Activated T-helper 1 cell treated with Interleukin-2 at 50 U/mL for 16 hours (primary cell): ENCODE results near the gene ATP5PD.
A peak's percentile ranks its signal among the peaks of the same experiment; 100 is the strongest.
"Not testable (repeated sequence)": the region's sequence is repeated elsewhere in the genome, so short reads cannot be mapped to it uniquely, and the experiment has no call there.

ENCODE experiments used
- DNase-seq: peaks from one replicate; pipeline ENCODE4 v3.0.0-alpha.2; 2020; ENCODE audit warnings: low read depth

The ATP5PD gene

GRCh38 chr17:75051941-75052340 is 5.2 kb upstream of the ATP5PD start:
- DNase-seq, result no peak

- DNase-seq, result no peak
Observed at GRCh38 chr17:75049706-75050105, 2.9 kb upstream of the ATP5PD start.

- no peak for DNase-seq
Observed at GRCh38 chr17:75049057-75049456, 2.3 kb upstream of the ATP5PD start.

DNA sequence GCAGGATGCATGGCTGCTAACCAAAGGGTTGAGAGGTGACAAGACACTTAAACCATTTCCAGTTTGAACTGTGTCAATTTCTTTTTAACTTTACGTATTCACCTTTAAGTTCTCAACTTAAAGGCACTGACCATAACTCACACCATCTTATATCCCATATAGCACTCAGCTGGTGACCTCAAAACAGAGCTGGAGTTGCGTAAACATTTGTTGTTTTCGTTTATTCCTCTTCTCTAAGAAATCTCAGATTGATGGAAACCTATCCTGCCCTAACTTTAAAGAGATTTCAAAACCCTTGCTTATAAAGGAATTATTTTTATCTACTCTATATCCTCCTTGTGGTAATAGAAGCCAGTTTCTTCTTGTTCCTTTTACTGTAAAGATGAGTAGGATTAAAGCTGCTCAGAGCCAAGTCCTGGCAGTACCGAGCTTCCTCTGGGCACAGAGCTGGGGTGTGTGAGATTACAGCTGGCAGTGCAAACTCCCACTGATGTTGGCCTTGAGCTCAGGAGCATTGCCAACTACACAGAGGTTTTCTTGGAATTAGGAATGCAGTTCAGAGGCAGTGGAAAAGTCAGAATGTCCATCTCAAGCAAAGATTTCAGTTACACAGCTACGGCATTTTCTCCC is 1.6 kb upstream of the ATP5PD start:
- no peak for DNase-seq

- no peak for DNase-seq
Observed at GRCh38 chr17:75047398-75048098, 779 bp upstream of the ATP5PD start.

DNA sequence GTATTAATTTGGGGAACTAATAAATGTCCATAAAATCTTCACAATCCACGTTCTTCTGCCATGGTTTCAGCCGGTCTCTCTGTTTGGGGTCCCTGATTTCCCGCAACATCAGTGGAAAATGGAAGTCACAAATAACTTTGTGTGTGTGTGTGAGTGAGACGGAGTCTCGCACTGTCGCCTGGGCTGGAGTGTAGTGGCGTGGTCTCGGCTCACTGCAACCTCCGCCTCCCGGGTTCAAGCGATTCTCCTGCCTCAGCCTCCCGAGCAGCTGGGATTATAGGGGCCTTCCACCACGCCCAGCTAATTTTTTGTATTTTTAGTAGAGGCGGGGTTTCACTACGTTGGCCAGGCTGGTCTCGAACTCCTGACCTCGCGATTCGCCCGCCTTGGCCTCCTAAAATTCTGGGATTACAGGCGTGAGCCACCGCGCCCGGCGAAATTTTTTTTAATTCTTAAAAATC is 793 bp downstream of the ATP5PD start:
- DNase-seq, result not testable (repeated sequence)

DNA sequence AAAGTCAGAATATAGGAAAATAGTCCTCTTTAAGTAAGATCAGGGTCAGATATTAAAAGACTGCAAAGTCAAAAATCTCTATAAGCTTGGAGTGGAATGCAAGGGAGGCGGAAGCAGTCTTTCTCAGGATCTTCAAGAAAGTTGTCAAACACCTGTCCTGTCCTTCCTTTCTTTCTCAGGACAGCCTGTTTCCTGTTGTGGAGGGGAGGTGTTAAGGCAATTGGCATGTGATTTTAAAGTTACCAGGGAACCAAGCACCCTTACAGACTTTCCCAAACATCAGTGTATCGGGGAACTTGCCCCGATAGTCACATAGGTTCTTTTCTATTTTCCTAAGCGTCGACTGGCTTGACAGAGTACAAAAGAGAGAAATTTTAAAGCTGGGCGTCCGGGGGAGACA is 2.1 kb downstream of the ATP5PD start:
- DNase-seq, result no peak

- DNase-seq, result not testable (repeated sequence)
Observed at GRCh38 chr17:75043789-75044188, 3.0 kb downstream of the ATP5PD start.

DNA sequence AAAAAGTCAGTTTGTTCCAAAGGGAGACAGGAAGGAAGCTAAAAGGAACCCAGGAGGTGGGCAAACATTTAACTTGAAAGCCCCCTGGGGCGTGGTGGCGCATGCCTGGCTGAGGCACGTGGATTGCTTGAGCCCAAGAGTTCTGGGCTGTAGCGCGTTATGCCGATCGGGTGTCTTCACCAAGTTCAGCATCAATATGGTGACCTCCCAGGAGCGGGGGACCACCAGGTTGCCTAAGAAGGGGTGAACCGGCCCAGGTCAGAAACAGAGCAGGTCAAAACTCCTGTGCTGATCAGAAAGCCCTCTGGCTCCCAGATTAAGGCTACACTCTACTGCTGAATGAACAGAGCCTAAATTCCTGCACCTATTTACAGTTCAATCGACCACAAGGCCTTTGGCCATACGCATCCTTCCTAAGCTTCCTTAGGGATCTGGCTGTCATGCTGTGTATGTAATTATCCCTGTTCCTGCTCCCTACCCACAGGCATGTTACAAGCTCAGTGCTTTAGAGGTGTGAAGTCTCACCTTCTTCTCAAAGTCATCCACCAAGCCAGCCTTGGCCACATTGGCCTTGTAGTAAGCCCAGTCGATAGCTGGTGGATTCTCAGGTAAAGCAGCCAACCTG is 5.0 kb downstream of the ATP5PD start:
- no peak for DNase-seq

DNA sequence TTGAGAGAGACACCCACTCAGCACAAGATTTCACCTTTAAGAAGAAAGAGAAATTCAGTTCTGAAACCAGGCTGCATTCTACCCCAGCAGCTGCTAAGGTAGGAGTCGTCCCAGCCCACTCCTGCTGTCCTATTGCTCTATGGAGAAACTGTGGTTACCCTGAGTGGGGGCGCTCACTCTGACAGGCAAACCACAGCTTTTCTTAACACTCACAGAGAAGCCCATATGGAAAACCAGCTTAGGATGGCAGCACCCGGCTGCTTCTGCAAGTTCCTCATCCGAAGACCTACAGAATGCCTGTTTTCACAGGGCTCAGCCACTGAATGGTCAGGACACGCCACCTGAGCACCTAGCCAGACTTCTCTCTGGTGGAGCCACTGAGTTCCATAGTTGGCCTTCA is 7.5 kb downstream of the ATP5PD start:
- DNase-seq, result no peak

DNA sequence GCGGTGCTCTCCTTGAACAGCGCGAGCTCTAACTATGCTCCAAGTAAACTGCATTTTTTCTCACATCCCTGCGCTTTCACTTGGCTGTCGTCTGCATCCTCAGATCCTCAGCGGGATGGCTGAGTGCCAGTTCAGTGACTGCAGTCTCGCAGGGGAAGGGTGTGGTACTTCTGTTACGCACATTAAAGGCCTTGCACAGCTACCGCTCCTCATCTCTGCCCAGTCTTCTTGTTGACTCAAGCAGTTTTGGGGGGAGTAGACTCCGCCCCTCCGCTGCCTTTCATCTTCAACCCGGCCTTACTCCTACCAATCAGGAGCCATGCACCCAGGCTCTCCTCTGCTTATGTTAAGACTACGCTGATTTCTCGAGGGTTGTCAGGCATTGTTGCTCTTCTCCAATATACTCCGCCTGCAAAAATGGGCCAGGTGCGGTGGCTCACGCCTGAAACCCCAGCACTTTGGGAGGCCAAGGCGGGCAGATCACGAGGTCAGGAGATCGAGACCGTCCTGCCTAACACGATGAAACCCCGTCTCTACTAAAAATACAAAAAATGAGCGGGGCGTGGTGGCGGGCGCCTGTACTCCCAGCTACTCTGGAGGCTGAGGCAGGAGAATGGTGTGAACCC is 10.0 kb downstream of the ATP5PD start:
- peak; percentile 85 for DNase-seq

GRCh38 chr17:75034236-75034908 is 12.4 kb downstream of the ATP5PD start:
- DNase-seq, result peak; percentile 59

- peak; percentile 66 for DNase-seq
Observed at GRCh38 chr17:75033346-75034235, 13.2 kb downstream of the ATP5PD start.

GRCh38 chr17:75032720-75033280 is 14.0 kb downstream of the ATP5PD start:
- DNase-seq, result no peak

DNA sequence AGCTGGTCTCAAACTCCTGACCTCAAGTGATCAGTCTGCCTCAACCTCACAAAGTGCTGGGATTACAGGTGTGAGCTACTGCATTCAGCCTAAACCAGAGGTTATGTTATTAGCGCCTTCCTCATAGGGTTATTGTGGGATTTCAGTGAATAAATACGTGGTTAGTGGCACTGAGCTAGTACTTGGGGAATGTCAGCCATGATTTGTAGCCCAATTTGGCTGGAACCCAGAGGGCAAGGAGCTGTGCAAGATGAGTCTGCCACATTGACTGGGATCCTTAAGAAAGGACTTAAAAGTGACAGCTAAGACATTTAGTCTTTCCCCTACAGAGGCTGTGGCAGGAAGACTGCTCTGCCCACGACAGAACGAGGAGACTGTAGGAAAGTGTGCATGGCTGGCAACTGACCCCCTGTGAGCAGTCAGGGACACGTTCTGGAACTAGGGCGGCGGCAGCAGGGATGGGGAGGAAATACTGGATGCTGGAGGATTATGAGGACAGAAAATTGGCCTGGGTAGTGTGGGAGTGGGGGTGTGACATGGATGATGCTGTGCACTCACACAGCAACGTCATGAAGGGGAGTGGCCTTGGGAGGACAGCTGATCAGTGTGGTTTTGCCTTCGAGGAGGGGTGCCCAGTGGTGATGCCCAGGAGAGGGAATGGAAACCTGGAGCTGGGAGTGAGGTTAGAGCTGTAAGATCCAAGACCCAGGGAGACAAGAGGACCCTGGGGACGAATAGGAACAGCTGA is 14.6 kb downstream of the ATP5PD start:
- no peak for DNase-seq

- no peak for DNase-seq
Observed at GRCh38 chr17:75030161-75030560, 16.6 kb downstream of the ATP5PD start.

DNA sequence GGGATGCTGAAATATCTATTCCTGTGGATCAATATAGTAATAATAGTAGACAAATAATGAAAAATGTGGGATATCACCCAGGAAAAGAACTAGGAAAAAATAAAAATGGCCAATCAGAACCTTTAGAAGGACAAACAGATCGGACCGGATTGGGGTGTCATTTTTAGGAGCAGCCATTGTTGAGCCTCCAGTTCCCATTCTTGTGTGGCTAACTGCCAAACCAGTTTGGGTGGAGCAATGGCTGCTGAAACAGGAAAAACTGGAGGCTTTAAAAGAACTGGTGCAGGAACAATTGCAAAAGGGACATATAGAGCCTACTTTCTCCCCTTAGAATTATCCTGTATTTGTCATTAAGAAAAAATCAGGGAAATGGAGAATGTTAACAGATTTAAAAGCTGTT is 20.1 kb downstream of the ATP5PD start:
- DNase-seq, result not testable (repeated sequence)

DNA sequence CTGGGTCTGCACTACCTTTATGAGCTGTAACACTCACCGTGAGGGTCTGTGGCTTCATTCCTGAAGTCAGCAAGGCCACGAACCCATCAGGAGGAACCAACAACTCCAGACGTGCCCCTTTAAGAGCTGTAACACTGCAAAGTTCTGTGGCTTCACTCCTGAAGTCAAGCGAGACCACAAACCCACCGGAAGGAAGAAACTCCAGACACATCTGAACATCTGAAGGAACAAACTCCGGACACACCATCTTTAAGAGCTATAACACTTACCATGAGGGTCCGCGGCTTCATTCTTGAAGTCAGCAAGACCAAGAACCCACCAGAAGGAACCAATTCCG is 21.4 kb downstream of the ATP5PD start:
- DNase-seq, result not testable (repeated sequence)

DNA sequence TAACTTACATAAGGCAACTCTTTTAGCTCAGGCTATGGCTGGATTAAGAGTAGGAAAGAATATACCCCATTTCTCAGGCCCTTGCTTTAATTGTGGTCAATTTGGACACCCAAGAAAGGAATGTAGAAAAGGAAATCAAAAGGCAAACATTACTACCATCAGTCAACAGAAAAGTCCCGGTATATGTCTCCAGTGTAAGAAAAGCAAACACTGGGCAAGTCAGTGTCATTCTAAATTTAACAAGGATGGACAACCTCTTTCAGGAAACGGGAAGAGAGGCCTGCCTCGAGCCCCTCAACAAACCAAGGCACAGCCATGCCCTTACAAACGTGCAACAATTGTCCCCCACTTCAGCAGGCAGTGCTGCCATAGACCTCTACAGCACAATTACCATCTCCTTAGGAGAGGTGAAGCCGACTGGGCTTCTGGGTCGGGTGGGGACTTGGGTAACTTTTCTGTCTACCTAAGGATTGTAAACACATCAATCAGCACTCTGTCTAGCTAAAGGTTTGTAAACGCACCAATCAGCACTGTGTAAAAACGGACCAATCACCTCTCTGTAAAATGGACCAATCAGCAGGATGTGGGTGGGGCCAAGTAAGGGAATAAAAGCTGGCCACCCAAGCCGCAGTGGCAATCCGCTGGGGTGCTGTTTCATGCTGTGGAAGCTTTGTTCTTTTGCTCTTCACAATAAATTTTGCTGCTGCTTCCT is 21.9 kb downstream of the ATP5PD start:
- no peak for DNase-seq
